Activated naive CD4-positive, alpha-beta T cell treated with anti-CD3 and anti-CD28 coated beads for 36 hours (primary cell): ENCODE results near the gene MAS1. TPM values are rescaled to one million over a fixed set of nuclear protein-coding genes. Genes with fewer than 3 reads are reported as not detected.
"Not testable (repeated sequence)": the region's sequence is repeated elsewhere in the genome, so short reads cannot be mapped to it uniquely, and the experiment has no call there.

ENCODE experiments used
- CTCF ChIA-PET: fragments of 350-600 bp; sonication (Branson Sonifier 250); formaldehyde crosslinking; loops from one replicate; lab custom pipeline; 2021; ENCODE audit warnings: antibody characterized with exemption; lab: Charles Lee
- DNase-seq: peaks from one replicate; pipeline ENCODE4 v3.0.0-alpha.2; 2020
- H3K27ac Mint-ChIP-seq: one replicate; pipeline ENCODE4 v1.8.0; 2021; ENCODE audit warnings: mild to moderate bottlenecking, mixed read lengths
- H3K27me3 Mint-ChIP-seq: one replicate; pipeline ENCODE4 v1.8.0; 2021; ENCODE audit warnings: low read depth, mixed read lengths
- H3K36me3 Mint-ChIP-seq: one replicate; pipeline ENCODE4 v1.8.0; 2021; ENCODE audit warnings: low read depth, mixed read lengths
- H3K4me1 Mint-ChIP-seq: one replicate; pipeline ENCODE4 v1.8.0; 2021; ENCODE audit warnings: low read depth, mixed read lengths
- H3K4me3 Mint-ChIP-seq: one replicate; pipeline ENCODE4 v1.8.0; 2021; ENCODE audit warnings: mild to moderate bottlenecking, moderate library complexity, mixed read lengths
- H3K9me3 Mint-ChIP-seq: one replicate; pipeline ENCODE4 v1.8.0; 2021; ENCODE audit warnings: mixed read lengths
- intact Hi-C: fragments of 100-400 bp; cut with micrococcal nuclease; formaldehyde crosslinking; loops from one replicate; pipeline ENCODE4 v1.15.1; 2023
- total RNA-seq, 2 experiments: library from RNA; stranded (reverse); gene quantifications; one replicate each; pipeline ENCODE4 v1.2.3, GENCODE V29; 2021

Gene MAS1
- total RNA-seq, 2 experiments from 2014 or later: not detected

GRCh38 chr6:159908535-159908934 lies 17.7 kb downstream of the MAS1 start:
- Mint-ChIP-seq H3K27ac (no peak overlapping the region), H3K4me1 (no peaks in the 10 kb centered on the region), H3K27me3 (peaks cover 13% of the 10 kb centered on the region), H3K36me3 (no peaks in the 10 kb centered on the region), H3K9me3 (no peaks in the 10 kb centered on the region), H3K4me3 (no peak overlapping the region)
- no peak for DNase-seq
- intact Hi-C loops: no loop called here
- CTCF ChIA-PET: no interaction called here

- intact Hi-C loops: no loop called here
- Mint-ChIP-seq H3K27ac (no peak overlapping the region), H3K36me3 (no peaks in the 10 kb centered on the region), H3K4me1 (no peaks in the 10 kb centered on the region), H3K27me3 (peaks cover 13% of the 10 kb centered on the region), H3K4me3 (no peak overlapping the region), H3K9me3 (no peaks in the 10 kb centered on the region)
- no peak for DNase-seq
- CTCF ChIA-PET: no interaction called here
Observed at GRCh38 chr6:159908979-159909378, 18.2 kb downstream of the MAS1 start.

GRCh38 chr6:159910342-159910741 lies 19.6 kb downstream of the MAS1 start:
- Mint-ChIP-seq H3K27ac (no peak overlapping the region), H3K9me3 (no peaks in the 10 kb centered on the region), H3K27me3 (peaks cover 13% of the 10 kb centered on the region), H3K36me3 (no peaks in the 10 kb centered on the region), H3K4me3 (no peak overlapping the region), H3K4me1 (no peaks in the 10 kb centered on the region)
- CTCF ChIA-PET: no interaction called here
- DNase-seq: no peak
- intact Hi-C loops: no loop called here

GRCh38 chr6:159913375-159913774 lies 22.6 kb downstream of the MAS1 start:
- Mint-ChIP-seq H3K27ac (no peak overlapping the region), H3K4me1 (no peaks in the 10 kb centered on the region), H3K9me3 (no peaks in the 10 kb centered on the region), H3K27me3 (peaks cover 13% of the 10 kb centered on the region), H3K4me3 (no peak overlapping the region), H3K36me3 (no peaks in the 10 kb centered on the region)
- CTCF ChIA-PET: no interaction called here
- intact Hi-C loops: no loop called here
- no peak for DNase-seq

- CTCF ChIA-PET: no interaction called here
- no peak for DNase-seq
- Mint-ChIP-seq H3K27me3 (peaks cover 13% of the 10 kb centered on the region), H3K27ac (no peak overlapping the region), H3K9me3 (no peaks in the 10 kb centered on the region), H3K4me3 (no peak overlapping the region), H3K4me1 (no peaks in the 10 kb centered on the region), H3K36me3 (no peaks in the 10 kb centered on the region)
- intact Hi-C loops: no loop called here
Observed at GRCh38 chr6:159913862-159914564, 23.2 kb downstream of the MAS1 start.

- intact Hi-C loops: no loop called here
- H3K9me3 Mint-ChIP-seq: no peaks in the 10 kb centered on the region
- CTCF ChIA-PET: no interaction called here
- peaks cover 13% of the 10 kb centered on the region for H3K27me3 Mint-ChIP-seq
- no peak for DNase-seq
- H3K4me1 Mint-ChIP-seq: no peaks in the 10 kb centered on the region
- no peaks in the 10 kb centered on the region for H3K36me3 Mint-ChIP-seq
- H3K4me3 Mint-ChIP-seq: no peak overlapping the region
- no peak overlapping the region for H3K27ac Mint-ChIP-seq
Observed at GRCh38 chr6:159914565-159914923, 23.8 kb downstream of the MAS1 start.

DNA sequence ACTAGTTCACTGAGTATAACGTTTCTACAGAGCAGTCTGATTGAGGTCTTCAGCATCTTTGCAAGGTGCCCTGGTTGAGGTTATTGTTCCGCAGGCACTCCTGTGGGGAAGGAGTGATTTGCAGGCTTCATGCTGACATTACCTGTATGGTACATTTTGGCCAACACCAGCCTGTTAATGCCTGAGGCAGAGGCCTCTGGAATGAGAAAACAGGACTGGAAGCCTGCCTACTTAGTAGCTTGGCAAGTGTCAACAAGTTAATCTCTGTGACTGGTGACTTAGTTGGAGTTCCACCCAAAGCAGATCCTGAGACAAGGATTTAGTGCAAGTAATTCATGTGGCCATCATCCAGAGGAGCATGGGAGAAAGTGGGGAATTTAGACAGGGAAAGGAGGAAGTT lies 24.6 kb downstream of the MAS1 start:
- CTCF ChIA-PET: no interaction called here
- no peak overlapping the region for H3K4me3 Mint-ChIP-seq
- no peaks in the 10 kb centered on the region for H3K4me1 Mint-ChIP-seq
- peaks cover 11% of the 10 kb centered on the region for H3K27me3 Mint-ChIP-seq
- intact Hi-C loops: no loop called here
- no peak overlapping the region for H3K27ac Mint-ChIP-seq
- H3K9me3 Mint-ChIP-seq: no peaks in the 10 kb centered on the region
- no peak for DNase-seq
- no peaks in the 10 kb centered on the region for H3K36me3 Mint-ChIP-seq

GRCh38 chr6:159916237-159916636 lies 25.4 kb downstream of the MAS1 start:
- no peak for DNase-seq
- Mint-ChIP-seq H3K27me3 (peaks cover 5% of the 10 kb centered on the region), H3K9me3 (no peaks in the 10 kb centered on the region), H3K36me3 (no peaks in the 10 kb centered on the region), H3K4me1 (no peaks in the 10 kb centered on the region), H3K27ac (no peak overlapping the region), H3K4me3 (no peak overlapping the region)
- CTCF ChIA-PET: no interaction called here
- intact Hi-C loops: no loop called here

- CTCF ChIA-PET: no interaction called here
- no peaks in the 10 kb centered on the region for H3K4me1 Mint-ChIP-seq
- no peaks in the 10 kb centered on the region for H3K36me3 Mint-ChIP-seq
- intact Hi-C loops: no loop called here
- no peak overlapping the region for H3K4me3 Mint-ChIP-seq
- H3K9me3 Mint-ChIP-seq: no peaks in the 10 kb centered on the region
- H3K27ac Mint-ChIP-seq: no peak overlapping the region
- DNase-seq: no peak
- H3K27me3 Mint-ChIP-seq: peaks cover under 1% of the 10 kb centered on the region
Observed at GRCh38 chr6:159916752-159917151, 26.0 kb downstream of the MAS1 start.

DNA sequence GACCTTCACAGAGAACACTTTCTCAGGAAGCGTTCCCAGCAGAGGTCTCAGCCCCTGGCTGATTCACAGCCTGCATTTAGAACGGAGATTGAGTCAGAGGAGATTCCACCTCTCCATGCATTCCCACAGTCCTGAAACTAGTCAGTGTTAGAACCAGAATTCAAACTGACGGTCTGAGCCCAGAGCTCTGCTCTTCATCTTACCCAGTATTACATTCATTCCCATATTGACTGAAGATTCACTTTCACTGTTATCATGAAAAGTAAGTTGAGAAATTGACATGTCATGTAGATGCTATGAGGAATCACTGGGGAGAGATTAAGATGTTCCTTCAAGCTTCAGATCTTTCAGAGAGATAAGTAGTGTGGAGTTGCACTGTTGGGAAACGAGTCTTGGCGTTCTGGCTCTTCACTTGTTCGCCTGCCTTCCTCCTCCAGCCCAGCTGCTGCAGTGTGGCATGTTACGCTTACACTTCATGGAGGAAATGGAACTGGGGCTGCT lies 28.3 kb downstream of the MAS1 start:
- CTCF ChIA-PET: interaction anchor here (1.4 kb wide), 1 partner anchor 11 kb away, joined by 4 read pairs; no protein-coding TSS in a partner anchor
- DNase-seq: no peak
- no peak overlapping the region for H3K4me3 Mint-ChIP-seq
- H3K9me3 Mint-ChIP-seq: peaks cover under 1% of the 10 kb centered on the region
- H3K4me1 Mint-ChIP-seq: no peaks in the 10 kb centered on the region
- H3K27me3 Mint-ChIP-seq: no peaks in the 10 kb centered on the region
- intact Hi-C loops: no loop called here
- no peaks in the 10 kb centered on the region for H3K36me3 Mint-ChIP-seq
- no peak overlapping the region for H3K27ac Mint-ChIP-seq

- CTCF ChIA-PET: interaction anchor here (1.4 kb wide), 1 partner anchor 10 kb away, joined by 4 read pairs; no protein-coding TSS in a partner anchor
Observed at GRCh38 chr6:159919800-159920199, 29.0 kb downstream of the MAS1 start.

DNA sequence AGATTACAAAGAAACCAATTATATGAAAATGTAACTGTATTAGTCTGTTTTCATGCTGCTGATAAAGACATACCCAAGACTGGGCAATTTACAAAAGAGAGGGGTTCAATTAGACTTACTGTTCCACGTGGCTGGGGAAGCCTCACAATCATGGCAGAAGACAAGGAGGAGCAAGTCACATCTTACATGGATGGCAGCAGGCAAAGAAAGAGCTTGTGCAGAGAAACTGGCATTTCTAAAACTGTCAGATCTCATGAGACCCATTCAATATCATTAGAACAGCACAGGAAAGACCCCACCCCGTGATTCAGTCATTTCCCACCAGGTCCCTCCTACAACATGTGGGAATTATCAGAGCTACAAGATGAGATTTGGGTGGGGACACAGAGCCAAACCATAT lies 33.4 kb downstream of the MAS1 start:
- intact Hi-C loops, H3K9me3 Mint-ChIP-seq: not testable (repeated sequence)

More at GRCh38 chr6:159919800-159920199, 29.0 kb downstream of the MAS1 start:
- H3K27me3 Mint-ChIP-seq: peaks cover 2% of the 10 kb centered on the region
- no peaks in the 10 kb centered on the region for H3K4me1 Mint-ChIP-seq
- intact Hi-C loops: no loop called here
- no peaks in the 10 kb centered on the region for H3K36me3 Mint-ChIP-seq
- H3K27ac Mint-ChIP-seq: no peak overlapping the region
- H3K4me3 Mint-ChIP-seq: no peak overlapping the region
- H3K9me3 Mint-ChIP-seq: peaks cover 4% of the 10 kb centered on the region
- DNase-seq: no peak

GRCh38 chr6:159926542-159927203 lies 35.9 kb downstream of the MAS1 start:
- Mint-ChIP-seq H3K27me3 (peaks cover 2% of the 10 kb centered on the region), H3K27ac (no peak overlapping the region), H3K4me3 (no peak overlapping the region), H3K9me3 (peaks cover 4% of the 10 kb centered on the region), H3K36me3 (no peaks in the 10 kb centered on the region), H3K4me1 (peaks cover 25% of the 10 kb centered on the region)
- intact Hi-C loops: no loop called here
- DNase-seq: no peak
- CTCF ChIA-PET: no interaction called here

More for the DNA sequence above, 33.4 kb downstream of the MAS1 start:
- H3K27me3 Mint-ChIP-seq, H3K36me3 Mint-ChIP-seq, CTCF ChIA-PET, H3K4me3 Mint-ChIP-seq, H3K4me1 Mint-ChIP-seq, H3K27ac Mint-ChIP-seq, DNase-seq: not testable (repeated sequence)
